OCI-M1 (cell line): ENCODE measurements around the gene CEACAM3.
"Not testable (repeated sequence)": the region's sequence is repeated elsewhere in the genome, so short reads cannot be mapped to it uniquely, and the experiment has no call there.

Source experiments
- DNase-seq: peaks from one replicate; lab custom pipeline; 2025; lab: John Stamatoyannopoulos, UW

Gene CEACAM3

GRCh38 chr19:41796362-41796761, at the start of gene CEACAM3:
TSS of gene CEACAM3 (plus strand) at chr19:41796587. CDS start at chr19:41796678, 91 bp downstream.
- no peak for DNase-seq

- DNase-seq, result peak; percentile 78
These were observed 49.7 kb upstream of the CEACAM3 start for GRCh38 chr19:41746593-41747227.

- DNase-seq, result no peak
These were observed 48.4 kb upstream of the CEACAM3 start for GRCh38 chr19:41748012-41748411.

GRCh38 chr19:41750248-41751134, 45.9 kb upstream of the CEACAM3 start:
- not testable (repeated sequence) for DNase-seq

GRCh38 chr19:41753159-41753558, 43.2 kb upstream of the CEACAM3 start:
- peak; percentile 70 for DNase-seq

- peak; percentile 70 for DNase-seq
These were observed 42.4 kb upstream of the CEACAM3 start for GRCh38 chr19:41753936-41754529.

GRCh38 chr19:41755328-41755913, 41.0 kb upstream of the CEACAM3 start, which contains the start of gene CEACAM6:
TSS of gene CEACAM6 (plus strand) at chr19:41755530. CDS start at chr19:41755639, 109 bp downstream.
- DNase-seq, result no peak

- no peak for DNase-seq
These were observed 37.5 kb upstream of the CEACAM3 start for GRCh38 chr19:41758846-41759245.

GRCh38 chr19:41767115-41767514, 29.3 kb upstream of the CEACAM3 start:
- no peak for DNase-seq

GRCh38 chr19:41768105-41768504, 28.3 kb upstream of the CEACAM3 start:
- DNase-seq, result not testable (repeated sequence)

- no peak for DNase-seq
These were observed 26.8 kb upstream of the CEACAM3 start for GRCh38 chr19:41769608-41770007.

- DNase-seq, result no peak
These were observed 25.0 kb upstream of the CEACAM3 start for GRCh38 chr19:41771410-41771809.

GRCh38 chr19:41774515-41774980, 21.8 kb upstream of the CEACAM3 start:
- no peak for DNase-seq

GRCh38 chr19:41776700-41777099, 19.7 kb upstream of the CEACAM3 start:
- DNase-seq, result no peak

GRCh38 chr19:41783612-41784011, 12.8 kb upstream of the CEACAM3 start:
- no peak for DNase-seq

GRCh38 chr19:41784312-41784711, 12.1 kb upstream of the CEACAM3 start:
- no peak for DNase-seq

- DNase-seq, result peak; percentile 59
These were observed 11.6 kb upstream of the CEACAM3 start for GRCh38 chr19:41784743-41785142.

- peak; percentile 88 for DNase-seq
These were observed 10.7 kb upstream of the CEACAM3 start for GRCh38 chr19:41785653-41786052.

- DNase-seq, result no peak
These were observed 9.3 kb upstream of the CEACAM3 start for GRCh38 chr19:41787055-41787454.

GRCh38 chr19:41788518-41788917, 7.9 kb upstream of the CEACAM3 start:
- not testable (repeated sequence) for DNase-seq

- not testable (repeated sequence) for DNase-seq
These were observed 7.3 kb upstream of the CEACAM3 start for GRCh38 chr19:41789053-41789452.
